ENCODE measurements around the gene MOB3B.
"Not testable (repeated sequence)": the region's sequence is repeated elsewhere in the genome, so short reads cannot be mapped to it uniquely, and the experiment has no call there.

The MOB3B gene

DNA sequence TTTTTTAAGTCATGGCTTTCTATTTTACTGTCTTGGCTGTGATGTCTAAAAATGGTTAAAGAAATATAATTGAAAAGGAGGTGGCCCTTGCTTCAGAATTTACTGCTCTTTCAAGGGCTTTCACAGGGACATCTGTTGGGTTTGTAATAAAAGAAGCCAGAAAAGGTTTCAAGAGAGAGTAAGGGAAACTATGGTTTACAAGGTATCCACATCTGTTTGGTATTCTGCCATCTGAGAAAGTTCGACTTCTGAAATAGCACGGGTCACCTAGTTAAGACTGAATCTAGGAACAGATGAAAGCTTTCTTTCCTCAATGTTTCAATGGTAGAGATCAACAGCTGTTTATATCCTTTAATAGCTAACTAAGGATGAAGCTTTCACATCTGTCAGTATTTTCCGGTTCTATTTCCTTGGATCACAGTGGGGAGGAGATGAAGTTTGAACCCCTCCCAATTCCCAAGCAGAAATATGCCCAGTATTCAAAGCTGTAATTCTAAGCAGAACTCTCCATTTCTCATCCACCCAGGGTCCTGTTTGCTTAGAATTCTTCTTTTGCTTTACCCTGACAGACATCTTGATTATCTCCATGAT, 78.3 kb downstream of the MOB3B start:
- DNase-seq (ENCODE audit: low read depth in 1 of 2, low spot score in 1 of 2), result no peak

GRCh38 chr9:27450752-27451151, 78.9 kb downstream of the MOB3B start:
- no peak for DNase-seq (ENCODE audit: low read depth in 1 of 2, low spot score in 1 of 2)

GRCh38 chr9:27448356-27448755, 81.3 kb downstream of the MOB3B start:
- DNase-seq (ENCODE audit: low read depth in 1 of 2, low spot score in 1 of 2), result not testable (repeated sequence)

GRCh38 chr9:27447031-27447683, 82.5 kb downstream of the MOB3B start:
- DNase-seq (ENCODE audit: low read depth in 1 of 2, low spot score in 1 of 2), result no peak

DNA sequence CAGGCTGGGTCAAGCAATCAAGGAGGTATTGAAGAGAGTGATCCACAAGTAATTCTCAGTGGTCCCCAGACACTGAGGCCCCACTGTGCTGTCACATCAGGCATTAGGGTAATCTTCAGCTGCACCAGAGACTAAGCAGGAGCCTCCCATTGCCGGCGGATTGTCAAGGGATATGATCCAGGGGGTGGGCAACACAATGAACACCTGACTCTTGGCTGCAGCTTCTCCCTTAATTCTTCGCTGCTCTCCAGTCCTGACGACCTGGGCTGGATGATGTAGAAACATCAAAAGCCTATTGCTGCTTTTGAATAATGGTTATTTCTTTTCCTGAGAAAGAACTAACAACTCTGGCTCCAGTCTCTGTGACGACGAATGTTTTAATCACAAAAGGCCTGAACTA, 83.9 kb downstream of the MOB3B start:
- no peak for DNase-seq (ENCODE audit: low read depth in 1 of 2, low spot score in 1 of 2)

- DNase-seq (ENCODE audit: low read depth in 1 of 2, low spot score in 1 of 2), result no peak
Observed at GRCh38 chr9:27445057-27445595, 84.5 kb downstream of the MOB3B start.

DNA sequence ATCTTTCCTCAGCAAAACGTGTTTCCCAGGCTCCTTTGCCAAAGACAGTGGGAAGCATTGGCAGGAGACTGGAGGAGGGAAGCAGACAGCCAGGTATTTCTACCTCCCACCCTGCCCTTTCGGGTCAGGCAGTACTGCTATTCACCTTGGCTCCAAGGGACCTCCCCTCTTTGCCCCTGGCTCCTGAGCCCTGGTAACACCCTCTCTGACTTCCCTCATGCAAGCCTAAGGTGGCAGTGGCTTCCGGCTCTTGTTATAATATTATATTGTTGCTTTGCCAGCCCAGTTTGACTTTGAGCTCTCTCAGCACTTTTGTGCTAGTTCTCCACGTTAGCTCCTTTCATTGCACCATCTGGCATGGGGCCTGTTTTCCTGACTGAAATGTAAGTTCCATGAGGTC, 87.2 kb downstream of the MOB3B start:
- no peak for DNase-seq (ENCODE audit: low read depth in 1 of 2, low spot score in 1 of 2)

GRCh38 chr9:27441741-27442070, 87.9 kb downstream of the MOB3B start:
- no peak for DNase-seq (ENCODE audit: low read depth in 1 of 2, low spot score in 1 of 2)

- DNase-seq (ENCODE audit: low read depth in 1 of 2, low spot score in 1 of 2), result no peak
Observed at GRCh38 chr9:27440888-27441740, 88.5 kb downstream of the MOB3B start.

DNA sequence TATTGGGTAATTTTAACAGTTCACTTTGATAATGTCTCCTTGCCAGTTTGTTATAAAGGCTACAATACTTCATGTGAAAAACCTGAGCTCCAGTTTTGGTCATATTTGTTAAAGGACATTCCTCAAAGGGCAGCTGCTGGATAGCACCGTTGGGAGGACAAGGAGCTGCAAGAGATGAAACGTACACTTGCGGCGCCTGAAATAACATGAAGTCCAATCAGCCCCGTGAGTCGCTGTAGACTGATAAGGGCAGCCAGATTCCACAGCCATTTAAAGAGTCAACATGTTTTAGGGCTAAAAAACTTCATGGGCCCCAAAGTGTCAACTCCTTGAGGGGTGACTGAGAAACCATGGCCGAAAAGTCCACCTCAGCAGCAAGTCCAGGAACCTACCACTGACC, 91.1 kb downstream of the MOB3B start:
- no peak for DNase-seq (ENCODE audit: low read depth in 1 of 2, low spot score in 1 of 2)

GRCh38 chr9:27437652-27438373, 91.8 kb downstream of the MOB3B start:
- DNase-seq (ENCODE audit: low read depth in 1 of 2, low spot score in 1 of 2), result no peak

GRCh38 chr9:27436234-27436633, 93.4 kb downstream of the MOB3B start:
- DNase-seq (ENCODE audit: low read depth in 1 of 2, low spot score in 1 of 2), result no peak

GRCh38 chr9:27433631-27434325, 95.8 kb downstream of the MOB3B start:
- DNase-seq (ENCODE audit: low read depth in 1 of 2, low spot score in 1 of 2), result no peak

DNA sequence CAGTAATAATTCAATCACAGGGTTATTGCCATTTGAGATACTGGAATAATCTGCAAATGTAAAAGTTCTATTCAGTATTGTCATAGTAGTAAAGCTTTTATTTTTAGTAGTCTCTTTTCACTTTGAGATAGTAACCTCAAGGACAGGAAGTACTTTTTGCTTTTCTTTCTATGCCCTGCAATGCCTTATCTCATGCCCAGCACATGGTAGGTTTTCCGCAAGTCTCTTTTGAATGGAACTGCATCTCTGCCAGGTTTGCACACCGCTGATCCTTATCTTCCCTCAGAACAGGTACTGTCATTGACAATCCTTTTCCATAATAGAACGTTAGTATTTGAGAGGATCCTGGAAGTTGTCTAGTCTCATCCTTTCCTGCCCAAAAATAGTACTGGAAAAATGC, 97.3 kb downstream of the MOB3B start:
- no peak for DNase-seq (ENCODE audit: low read depth in 1 of 2, low spot score in 1 of 2)

GRCh38 chr9:27431543-27432147, 98.0 kb downstream of the MOB3B start:
- DNase-seq (ENCODE audit: low read depth in 1 of 2, low spot score in 1 of 2), result no peak

DNA sequence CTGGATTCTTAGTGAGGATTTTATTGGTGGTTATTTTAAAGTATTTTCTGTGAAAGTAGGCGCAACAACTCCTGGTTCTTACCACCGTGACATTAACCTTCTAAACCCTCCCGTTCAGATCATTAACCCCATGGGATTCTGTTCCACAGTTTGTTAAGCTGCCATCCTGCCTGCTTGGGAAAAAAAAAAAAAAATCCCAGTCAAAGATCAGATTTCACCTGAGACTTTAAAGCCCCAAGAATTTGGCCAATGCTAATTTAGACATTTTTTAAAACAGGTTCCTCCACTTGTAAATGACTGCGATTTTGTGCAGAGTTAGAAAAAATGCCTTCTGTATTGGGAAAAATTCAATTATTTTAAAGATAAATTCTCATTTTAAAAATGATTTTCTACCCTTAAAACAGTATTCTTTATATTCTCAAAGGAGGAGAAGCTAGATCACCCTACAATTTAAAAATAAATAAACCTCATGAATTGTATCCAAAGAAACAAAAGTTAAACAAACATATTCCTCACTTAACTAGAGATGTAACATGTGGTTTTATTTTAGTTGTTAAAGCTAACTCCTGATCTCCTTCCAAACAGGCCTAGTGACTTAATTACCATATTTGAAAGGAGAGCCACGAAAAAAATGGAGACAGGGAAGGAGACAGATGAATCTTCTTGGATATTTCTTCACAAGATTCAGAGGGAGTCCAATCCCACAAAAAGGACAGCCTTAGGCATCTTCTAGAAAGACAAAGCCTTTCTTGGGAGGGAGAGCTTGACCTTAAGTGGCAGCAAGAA, 98.7 kb downstream of the MOB3B start:
- DNase-seq (ENCODE audit: low read depth in 1 of 2, low spot score in 1 of 2), result no peak

DNA sequence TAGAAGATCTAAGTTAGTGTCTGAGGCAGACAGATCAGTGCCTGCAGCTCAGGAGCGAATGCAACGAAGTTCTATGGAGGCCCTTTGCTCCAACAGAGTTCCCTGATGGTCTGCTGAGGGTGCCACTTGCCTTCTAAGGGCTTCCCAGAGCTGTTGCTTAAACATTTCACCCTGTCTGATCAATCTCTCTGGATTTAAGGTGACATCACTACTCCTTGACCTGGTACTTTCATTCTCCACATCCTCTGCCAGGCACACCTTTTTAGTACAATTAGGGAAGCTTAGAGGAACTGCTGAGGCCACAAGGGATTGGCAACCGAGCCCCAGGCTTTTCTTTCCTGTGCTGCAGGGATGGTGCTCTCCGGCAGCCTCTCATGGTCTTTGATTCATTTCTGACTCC, 99.7 kb downstream of the MOB3B start:
- DNase-seq (ENCODE audit: low read depth in 1 of 2, low spot score in 1 of 2), result no peak

DNA sequence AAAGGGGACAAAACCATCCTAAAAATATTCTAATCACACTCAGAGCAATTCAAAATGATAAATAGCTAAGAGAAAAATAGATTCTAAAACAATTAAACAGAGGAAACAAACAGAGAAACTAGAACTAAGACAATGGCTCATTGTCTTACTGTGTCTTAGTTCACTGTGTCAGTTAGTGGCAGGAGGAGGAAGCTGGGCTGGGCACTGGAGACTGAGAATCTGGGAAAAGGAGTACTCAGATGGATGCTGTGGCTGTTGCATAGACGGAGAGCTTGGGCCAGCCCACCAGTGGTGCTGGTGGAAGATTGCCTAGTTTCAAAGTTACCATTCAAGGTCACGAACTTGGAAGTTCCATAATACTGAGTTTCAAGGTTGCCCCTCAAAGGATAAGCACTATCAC, 100.2 kb downstream of the MOB3B start:
- no peak for DNase-seq (ENCODE audit: low read depth in 1 of 2, low spot score in 1 of 2)

DNA sequence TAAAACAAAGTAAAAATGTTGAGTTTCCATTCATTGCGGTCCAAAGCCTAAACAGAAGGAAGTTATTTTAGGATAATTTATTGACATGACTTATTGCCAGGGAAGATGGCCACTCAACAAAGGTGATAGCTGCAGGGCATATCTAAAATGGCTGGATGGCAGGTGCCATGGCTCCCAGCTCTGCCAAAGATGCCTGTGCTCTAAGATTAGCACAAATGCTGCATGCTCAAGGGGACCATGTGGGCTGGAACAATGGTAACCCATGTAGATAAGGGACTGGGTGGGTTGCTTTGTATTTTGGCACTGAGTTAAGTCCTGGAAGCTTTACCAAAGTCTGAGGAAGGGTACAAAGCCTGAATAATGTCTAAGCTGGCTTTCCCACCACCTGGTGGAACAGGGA, 101.1 kb downstream of the MOB3B start:
- DNase-seq (ENCODE audit: low read depth in 1 of 2, low spot score in 1 of 2), result no peak

DNA sequence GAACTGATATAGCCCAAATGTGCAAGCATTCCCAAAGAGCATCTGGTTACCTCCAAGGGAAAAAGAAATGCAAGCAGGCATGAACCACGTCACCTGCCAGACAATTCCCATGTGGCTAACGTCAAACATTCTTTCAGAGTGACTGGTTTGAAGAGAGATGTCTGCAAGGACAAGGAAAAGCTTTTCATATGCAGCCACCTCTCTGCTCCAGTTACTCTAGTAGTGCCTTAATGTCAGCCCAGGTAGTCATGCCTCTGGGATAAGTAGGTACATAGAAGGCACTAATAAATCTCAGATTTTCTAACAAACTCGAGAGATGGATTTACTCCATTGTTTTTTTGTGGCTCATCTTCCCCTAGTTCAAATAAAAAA, 102.4 kb downstream of the MOB3B start:
- DNase-seq (ENCODE audit: low read depth in 1 of 2, low spot score in 1 of 2), result no peak
